Measurements from ENCODE around the gene AMDHD2. TPM values are rescaled to one million over a fixed set of nuclear protein-coding genes. Genes with fewer than 3 reads are reported as not detected.
"Not testable (repeated sequence)": the region's sequence is repeated elsewhere in the genome, so short reads cannot be mapped to it uniquely, and the experiment has no call there.

The AMDHD2 gene
- polyA plus RNA-seq, 10 donors = 6.5 to 16.4 (median 11.0) TPM

DNA sequence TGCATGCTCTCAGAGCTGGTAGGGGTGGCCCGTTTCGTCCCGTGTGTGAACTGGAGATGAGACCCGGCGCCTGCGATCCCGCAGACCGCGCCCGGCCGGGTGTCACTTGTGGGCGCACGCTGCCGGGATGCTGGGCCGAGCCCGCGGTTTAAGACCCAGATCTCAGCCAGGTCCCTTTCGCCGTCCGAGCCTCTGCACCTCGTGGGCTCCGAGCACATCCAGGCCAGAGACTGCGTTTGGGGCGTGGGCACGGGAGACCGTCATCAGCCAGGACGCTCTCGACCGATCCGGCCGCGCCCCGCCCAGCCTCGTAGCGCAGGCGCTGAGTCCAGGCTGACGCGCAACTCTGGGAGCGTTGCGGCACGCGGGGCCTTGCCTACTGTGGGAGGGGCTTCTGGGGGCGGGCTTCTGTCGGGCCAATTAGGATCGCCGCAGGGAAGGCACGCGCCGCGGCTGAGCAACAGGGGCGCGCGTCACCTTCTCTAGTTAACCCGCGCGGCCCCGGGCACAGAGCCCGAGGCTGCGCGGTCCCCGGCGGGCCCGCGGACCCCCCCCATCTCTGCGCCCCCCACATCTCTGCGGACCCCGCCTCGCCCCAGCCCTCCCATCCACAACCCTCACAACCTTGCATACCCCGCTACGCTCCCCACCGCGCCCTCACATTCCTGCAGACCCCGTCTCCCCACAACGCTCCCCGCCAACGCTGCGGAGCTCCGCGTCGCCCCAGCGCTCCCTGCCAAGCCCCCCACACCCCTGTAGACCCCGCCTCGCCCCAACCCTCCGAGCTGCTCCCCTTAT, 11.7 kb downstream of the AMDHD2 start:
- DNase-seq = peak; percentile 98 to 99 (median 98)

DNA sequence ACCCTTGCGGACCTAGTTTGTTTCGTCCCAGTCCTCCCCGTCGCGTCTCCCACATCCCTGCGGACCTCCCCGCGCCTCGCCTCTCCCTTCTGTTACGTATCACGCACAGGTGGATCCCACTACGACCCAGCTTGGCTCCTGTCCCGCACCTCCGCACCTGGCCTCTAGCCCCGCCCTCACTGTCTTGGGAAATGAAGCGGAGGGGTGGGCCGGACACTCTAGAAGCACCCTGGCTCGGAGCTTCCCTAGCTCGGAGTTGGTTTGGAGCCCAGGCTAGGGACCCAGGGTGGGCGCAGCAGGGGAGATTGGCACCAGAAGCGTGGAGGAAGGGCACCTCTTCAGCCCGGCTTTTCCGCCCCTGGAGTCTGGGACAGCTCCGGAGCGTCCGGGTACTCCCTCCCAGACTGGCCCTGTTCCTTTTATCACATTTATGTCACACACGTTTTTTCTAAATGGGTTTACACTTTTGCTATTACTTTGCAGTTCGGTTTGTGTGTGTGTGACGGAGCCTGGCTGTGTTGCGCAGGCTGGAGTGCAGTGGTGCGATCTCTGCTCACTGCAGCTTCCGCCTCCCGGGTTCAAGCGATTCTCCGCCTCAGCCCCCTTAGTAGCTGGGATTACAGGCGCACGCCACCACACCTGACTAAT, 12.4 kb downstream of the AMDHD2 start:
- peak in 1 of 3 donors; percentile 83 for DNase-seq

DNA sequence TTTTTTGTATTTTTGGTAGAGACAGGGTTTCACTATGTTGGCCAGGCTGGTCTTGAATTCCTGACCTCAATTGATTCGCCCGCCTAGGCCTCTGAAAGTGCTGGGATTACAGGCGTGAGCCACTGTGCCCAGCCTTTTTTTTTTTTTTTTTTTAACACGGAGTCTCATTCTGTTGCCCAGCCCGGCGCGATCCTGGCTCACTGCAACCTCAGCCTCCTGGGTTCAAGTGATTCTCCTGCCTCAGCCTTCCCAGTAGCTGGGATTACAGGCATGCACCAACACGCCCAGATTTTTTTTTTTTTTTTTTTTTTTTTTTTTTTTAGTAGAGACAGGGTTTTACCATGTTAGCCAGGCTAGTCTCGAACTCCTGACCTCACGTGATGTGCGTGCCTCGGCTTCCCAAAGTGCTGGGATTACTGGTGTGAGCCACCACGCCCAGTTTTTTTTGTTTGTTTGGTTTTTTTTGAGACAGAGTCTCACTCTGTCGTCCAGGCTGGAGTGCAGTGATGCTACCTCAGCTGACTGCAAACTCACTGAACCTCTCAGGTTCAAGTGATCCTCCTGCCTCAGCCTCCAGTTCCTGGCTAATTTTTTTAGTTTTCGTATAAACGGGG, 13.1 kb downstream of the AMDHD2 start:
- not testable (repeated sequence) for DNase-seq

DNA sequence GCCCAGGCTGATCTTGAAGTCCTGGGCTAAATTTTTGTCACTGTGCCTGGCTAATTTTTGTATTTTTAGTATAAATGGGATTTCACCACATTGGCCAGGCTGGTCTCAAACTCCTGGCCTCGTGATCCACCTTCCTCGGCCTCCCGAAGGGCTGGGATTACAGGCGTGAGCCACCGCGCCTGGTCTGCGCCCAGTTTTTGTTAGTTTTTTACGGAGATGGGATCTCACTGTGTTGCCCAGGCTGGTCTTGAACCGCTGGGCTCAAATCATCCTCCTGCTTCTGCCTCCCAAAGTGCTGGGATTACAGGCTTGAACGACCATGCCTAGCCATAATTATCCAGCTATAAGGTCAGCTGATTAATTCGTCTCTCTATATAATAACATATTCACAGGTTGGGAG, 13.7 kb downstream of the AMDHD2 start:
- no peak for DNase-seq

DNA sequence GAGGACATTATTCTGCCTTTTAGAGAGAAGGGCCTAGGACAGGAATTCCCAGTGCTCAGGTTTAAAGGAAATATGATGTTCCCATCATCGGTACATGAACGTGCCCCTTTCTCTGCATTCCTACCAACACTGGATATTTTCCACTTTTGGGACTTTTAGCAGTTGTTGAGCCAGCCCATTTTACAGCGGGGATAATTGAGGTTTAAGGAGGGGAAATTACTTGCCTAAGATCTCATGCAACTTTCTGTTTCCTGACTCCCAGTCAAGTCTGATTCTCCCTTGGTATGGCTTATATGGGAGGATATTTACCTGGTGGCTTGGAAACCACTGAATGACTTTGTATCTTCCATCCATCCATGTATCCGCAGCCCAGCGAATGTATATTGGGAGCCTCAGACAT, 14.2 kb downstream of the AMDHD2 start:
- DNase-seq = not testable (repeated sequence)

GRCh38 chr16:2535625-2536013, 15.4 kb downstream of the AMDHD2 start:
- DNase-seq = peak in 1 of 3 donors; percentile 56

GRCh38 chr16:2537451-2538379, 17.5 kb downstream of the AMDHD2 start, which contains the start of gene PDPK1:
PDPK1 (plus strand) TSS chr16:2538021; CDS start chr16:2538113, 92 bp downstream.
- DNase-seq = peak; percentile 96 to 97 (median 96)

- not testable (repeated sequence) for DNase-seq
These were observed 19.1 kb downstream of the AMDHD2 start for GRCh38 chr16:2539192-2539844.

DNA sequence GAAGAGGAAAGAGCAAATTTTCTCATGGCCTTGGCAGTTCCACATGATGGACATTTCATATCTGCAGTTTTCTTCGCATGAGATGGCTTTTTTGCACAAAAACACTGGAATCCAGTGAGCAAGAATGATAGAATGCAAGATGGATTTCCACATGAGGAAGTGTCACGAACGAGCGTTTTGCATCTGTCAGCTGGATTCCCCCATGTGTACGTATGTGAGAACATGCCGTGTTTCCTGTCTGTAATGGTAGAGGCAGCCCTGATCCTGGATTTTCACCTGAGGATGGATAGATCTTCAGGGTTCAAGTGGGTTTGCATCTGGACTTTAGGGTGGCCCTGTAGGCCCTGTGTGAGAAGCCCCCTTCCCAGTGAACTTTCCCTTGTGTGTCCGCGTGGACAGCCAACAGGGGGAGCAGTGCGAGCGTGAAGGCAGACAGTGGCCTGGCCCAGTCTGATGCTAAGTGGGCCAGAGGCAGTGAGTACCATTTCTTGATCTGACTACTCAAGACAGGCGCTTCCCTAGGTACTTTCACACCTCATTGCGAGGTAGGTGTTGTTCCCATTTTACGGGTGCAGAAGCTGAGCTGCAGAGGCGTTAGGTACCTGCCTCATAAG, 19.8 kb downstream of the AMDHD2 start:
- not testable (repeated sequence) for DNase-seq

- DNase-seq = not testable (repeated sequence)
These were observed 20.7 kb downstream of the AMDHD2 start for GRCh38 chr16:2540912-2541311.

- not testable (repeated sequence) for DNase-seq
These were observed 21.2 kb downstream of the AMDHD2 start for GRCh38 chr16:2541409-2541808.

DNA sequence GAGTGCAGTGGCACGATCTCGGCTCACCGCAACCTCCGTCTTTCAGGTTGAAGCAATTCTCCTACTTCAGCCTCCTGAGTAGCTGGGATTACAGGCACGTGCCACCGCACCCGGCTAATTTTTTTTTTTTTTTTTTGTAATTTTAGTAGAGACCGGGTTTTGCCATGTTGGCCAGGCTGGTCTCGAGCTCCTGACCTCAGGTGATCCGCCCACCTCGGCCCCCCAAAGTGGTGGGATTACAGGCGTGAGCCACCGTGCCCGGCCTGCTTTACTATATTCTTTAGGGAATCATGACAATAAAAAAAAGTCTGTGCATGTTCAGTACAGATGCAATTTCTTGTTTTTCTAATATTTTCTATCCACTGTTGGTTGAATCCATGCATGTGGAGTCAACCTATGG, 23.6 kb downstream of the AMDHD2 start:
- not testable (repeated sequence) for DNase-seq

GRCh38 chr16:2550283-2550878, 30.2 kb downstream of the AMDHD2 start:
- not testable (repeated sequence) for DNase-seq

DNA sequence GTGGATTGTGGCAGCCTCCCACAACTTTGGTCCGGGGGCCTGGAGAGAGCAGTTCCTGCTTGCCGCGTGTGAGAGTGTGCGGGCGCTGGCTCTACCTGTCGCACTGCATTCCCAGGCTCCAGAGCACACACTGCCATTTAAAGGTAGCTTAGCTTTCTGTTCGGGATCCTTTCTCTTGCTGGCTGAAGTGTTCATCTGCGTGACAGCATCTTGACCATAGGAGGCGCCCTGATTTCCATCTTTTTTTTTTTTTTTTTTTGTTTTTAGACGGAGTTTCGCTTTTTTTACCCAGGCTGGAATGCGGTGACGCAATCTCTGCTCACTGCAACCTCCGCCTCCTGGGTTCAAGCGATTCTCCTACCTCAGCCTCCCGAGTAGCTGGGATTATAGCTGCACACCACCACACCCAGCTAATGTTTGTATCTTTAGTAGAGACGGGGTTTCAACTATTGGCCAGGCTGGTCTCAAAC, 31.3 kb downstream of the AMDHD2 start:
- not testable (repeated sequence) for DNase-seq

DNA sequence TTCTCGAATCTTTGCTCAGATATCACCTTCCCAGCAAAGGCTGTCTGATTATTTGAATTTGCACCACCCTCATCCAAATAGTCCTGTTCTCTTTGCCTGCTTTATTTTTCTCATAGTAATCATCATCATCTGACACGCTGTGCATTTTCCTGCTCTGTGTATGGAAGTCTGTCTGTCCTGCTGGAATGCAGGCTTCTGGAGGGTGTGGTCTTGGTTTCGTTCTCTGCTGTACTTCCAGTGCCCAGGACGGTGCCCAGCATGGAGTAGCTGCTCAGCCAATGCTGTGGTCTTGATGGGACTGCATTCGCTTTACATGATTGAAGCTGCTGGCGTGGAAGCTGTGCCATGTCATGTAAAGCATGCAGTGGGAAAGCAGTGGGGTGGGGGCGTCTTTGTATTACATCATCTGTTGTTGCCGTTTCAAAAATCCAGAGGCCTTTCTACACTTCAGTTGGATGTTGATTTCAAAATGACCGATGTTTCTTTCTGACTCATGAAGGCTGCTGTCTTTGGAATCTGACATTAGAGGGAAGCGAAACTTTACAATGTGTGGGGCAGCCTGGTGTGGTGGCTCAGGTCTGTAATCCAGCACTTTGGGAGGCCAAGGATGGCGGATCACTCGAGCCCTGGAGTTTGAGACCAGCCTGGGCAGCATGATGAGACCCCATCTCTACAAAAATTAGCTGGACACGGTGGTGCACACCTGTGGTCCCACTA, 34.7 kb downstream of the AMDHD2 start:
- DNase-seq = not testable (repeated sequence)

DNA sequence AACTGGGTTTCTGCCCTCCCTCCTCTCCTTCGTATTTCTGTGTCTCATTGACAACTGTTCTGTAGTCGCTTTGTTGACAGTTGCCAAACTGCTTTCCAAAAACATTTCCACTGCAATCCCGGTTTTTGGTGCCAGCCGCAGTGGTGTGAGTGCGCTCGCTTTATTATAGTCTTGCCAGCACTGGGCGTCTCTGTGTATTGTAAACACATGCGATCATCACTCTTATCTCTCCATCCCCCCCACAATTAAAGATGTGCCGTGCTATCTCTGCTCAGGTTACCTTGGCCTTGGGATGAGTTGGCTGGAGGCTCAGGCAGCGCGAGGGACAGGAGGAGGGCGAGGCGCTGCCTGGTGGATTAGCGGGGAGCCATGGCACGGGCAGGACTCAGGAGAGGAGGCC, 37.0 kb downstream of the AMDHD2 start:
- DNase-seq = not testable (repeated sequence)

- DNase-seq = not testable (repeated sequence)
These were observed 40.1 kb downstream of the AMDHD2 start for GRCh38 chr16:2560131-2560797.

GRCh38 chr16:2560798-2561133, 40.6 kb downstream of the AMDHD2 start:
- DNase-seq = not testable (repeated sequence)

DNA sequence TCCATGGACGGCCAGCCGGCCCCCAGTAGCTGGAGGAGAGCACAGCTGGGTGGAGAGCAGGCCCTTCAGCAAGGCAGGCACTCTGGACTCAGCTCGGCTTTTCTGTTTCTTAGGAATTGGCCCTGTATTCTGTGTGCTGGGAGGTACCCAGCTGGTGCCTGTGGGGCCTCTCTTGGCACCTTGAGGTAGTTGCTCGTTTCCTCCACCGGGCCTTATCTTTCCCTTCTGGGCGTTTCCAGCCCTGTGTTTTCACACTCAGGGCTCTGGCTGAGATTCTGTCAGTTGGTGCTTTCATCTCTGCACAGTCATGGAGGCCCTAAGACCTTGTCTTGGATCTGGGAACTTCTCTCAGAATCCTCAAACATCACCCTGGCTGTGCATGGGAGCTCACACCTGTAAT, 47.3 kb downstream of the AMDHD2 start:
- DNase-seq = not testable (repeated sequence)

All from muscle of back (tissue), 11 donors.